HepG2 (cell line): Measurements from ENCODE around the gene IL1B. TPM values are rescaled to one million over a fixed set of nuclear protein-coding genes. Genes with fewer than 3 reads are reported as not detected.

ENCODE experiments used
- CBX1 ChIP-seq: IDR thresholded peaks from one replicate; pipeline ENCODE4 v1.6.1; 2016; ENCODE audit warnings: antibody characterized with exemption, low read depth
- CEBPB ChIP-seq: IDR thresholded peaks from 2 replicates; pipeline ENCODE4 v1.6.1; 2011; ENCODE audit warnings: low read depth, low read length, improper control_type of control experiment, borderline replicate concordance
- CHD4 ChIP-seq: fragments of 200-600 bp; sonication (generic); IDR thresholded peaks from 2 replicates; pipeline ENCODE4 v1.7.0; 2017; ENCODE audit warnings: mild to moderate bottlenecking, low read length, borderline replicate concordance
- FOSL2 ChIP-seq: sonication (generic); formaldehyde crosslinking; IDR thresholded peaks from 2 replicates; pipeline ENCODE4 v1.4.0; 2020; ENCODE audit warnings: missing genetic modification reagents
- GLI4 ChIP-seq: sonication (generic); formaldehyde crosslinking; IDR thresholded peaks from 2 replicates; pipeline ENCODE4 v1.5.1; 2020; ENCODE audit warnings: missing genetic modification reagents, mild to moderate bottlenecking, moderate library complexity, borderline replicate concordance
- HDAC1 ChIP-seq: sonication (generic); formaldehyde crosslinking; IDR thresholded peaks from 2 replicates; pipeline ENCODE4 v1.5.1; 2020; ENCODE audit warnings: mild to moderate bottlenecking, missing genetic modification reagents
- HNRNPL ChIP-seq: fragments of 200-400 bp; formaldehyde crosslinking; IDR thresholded peaks from 2 replicates; pipeline ENCODE4 v1.6.1; 2017; ENCODE audit warnings: mild to moderate bottlenecking, low read depth, low read length
- ISX ChIP-seq: sonication (generic); formaldehyde crosslinking; conservative IDR thresholded peaks from 2 replicates; pipeline ENCODE4 v1.5.0; 2020; ENCODE audit warnings: missing genetic modification reagents
- MXI1 ChIP-seq: IDR thresholded peaks from 3 replicates; pipeline ENCODE4 v1.6.1; 2012; ENCODE audit warnings: low read depth, low read length, inconsistent platforms, borderline replicate concordance
- POLR2G ChIP-seq: fragments of 200-400 bp; formaldehyde crosslinking; IDR thresholded peaks from 2 replicates; pipeline ENCODE4 v1.6.1; 2018; ENCODE audit warnings: mild to moderate bottlenecking, low read depth, low read length, moderate library complexity
- REPIN1 ChIP-seq: sonication (generic); formaldehyde crosslinking; IDR thresholded peaks from 2 replicates; pipeline ENCODE4 v1.8.0; 2022; ENCODE audit warnings: missing genetic modification reagents, low read depth, mild to moderate bottlenecking, borderline replicate concordance
- SP1 ChIP-seq, 2 experiments: fragments of 450-650 bp in 1 of 2; sonication (generic) in 1 of 2; formaldehyde crosslinking in 1 of 2; IDR thresholded peaks; 2 replicates each; pipeline versions ENCODE4 v1.4.0 to v1.6.1; 2016 to 2020; ENCODE audit warnings: missing genetic modification reagents in 1 of 2
- THYN1 ChIP-seq: sonication (generic); formaldehyde crosslinking; IDR thresholded peaks from 2 replicates; pipeline ENCODE4 v1.8.1; 2023; ENCODE audit warnings: low read depth, mild to moderate bottlenecking, moderate library complexity, missing genetic modification reagents, borderline replicate concordance
- TOPORS ChIP-seq: sonication (generic); formaldehyde crosslinking; IDR thresholded peaks from 2 replicates; pipeline ENCODE4 v1.8.0; 2023; ENCODE audit warnings: mild to moderate bottlenecking, missing genetic modification reagents
- TP53 ChIP-seq: sonication (generic); formaldehyde crosslinking; conservative IDR thresholded peaks from 2 replicates; pipeline ENCODE4 v1.4.0; 2020; ENCODE audit warnings: missing genetic modification reagents
- XBP1 ChIP-seq: sonication (generic); formaldehyde crosslinking; IDR thresholded peaks from 2 replicates; pipeline ENCODE4 v1.5.0; 2020; ENCODE audit warnings: missing genetic modification reagents
- ZNF292 ChIP-seq: sonication (generic); formaldehyde crosslinking; IDR thresholded peaks from 2 replicates; pipeline ENCODE4 v1.8.1; 2022; ENCODE audit warnings: mild to moderate bottlenecking, low read depth, missing genetic modification reagents, borderline replicate concordance
- ZNF34 ChIP-seq: sonication (generic); formaldehyde crosslinking; IDR thresholded peaks from 2 replicates; pipeline ENCODE4 v1.4.0; 2020; ENCODE audit warnings: mild to moderate bottlenecking, missing genetic modification reagents, borderline replicate concordance
- ZNF44 ChIP-seq: sonication (generic); formaldehyde crosslinking; IDR thresholded peaks from 2 replicates; pipeline ENCODE4 v1.5.1; 2020; ENCODE audit warnings: mild to moderate bottlenecking, missing genetic modification reagents
- ZNF614 ChIP-seq: IDR thresholded peaks from 2 replicates; pipeline ENCODE4 v1.6.1; 2018; ENCODE audit warnings: missing biosample characterization, missing genetic modification reagents, inconsistent platforms, borderline replicate concordance
- ZNF768 ChIP-seq: sonication (generic); formaldehyde crosslinking; IDR thresholded peaks from 2 replicates; pipeline ENCODE4 v1.4.0; 2020; ENCODE audit warnings: missing genetic modification reagents
- ZNF782 ChIP-seq: sonication (generic); formaldehyde crosslinking; IDR thresholded peaks from 2 replicates; pipeline ENCODE4 v1.4.0; 2020; ENCODE audit warnings: missing genetic modification reagents, mild to moderate bottlenecking, borderline replicate concordance
- ZNF816 ChIP-seq: sonication (generic); formaldehyde crosslinking; IDR thresholded peaks from 2 replicates; pipeline ENCODE4 v1.8.0; 2022; ENCODE audit warnings: missing genetic modification reagents, mild to moderate bottlenecking, borderline replicate concordance
- polyA plus RNA-seq, 8 experiments: library from polyadenylated mRNA; depleted of rRNA in 3 of 8; stranded (reverse) in 7 of 8; unstranded in 1 of 8; fragments of >200 nt; fragmentation: Illumina TruSeq in 4 of 8; extraction: Trizol in 4 of 8; gene quantifications; 2 replicates each; pipeline versions ENCODE4 v1.2.1 to v1.2.3, GENCODE V29; 2011 to 2016; ENCODE audit warnings: low read depth in 4 of 8, missing spikeins in 1 of 8, mixed read lengths in 1 of 8; ENCODE audit not compliant: insufficient read depth in 1 of 8
- total RNA-seq, 5 experiments: library from RNA; depleted of rRNA; stranded (reverse); fragments of >200 nt; fragmentation: Illumina TruSeq; extraction: Trizol; gene quantifications; 2 replicates each; pipeline ENCODE4 v1.2.3, GENCODE V29; 2016; ENCODE audit warnings: low read depth in 1 of 5
- TF ChIP-seq, protein P1 (sequence below): sonication (generic); formaldehyde crosslinking; IDR thresholded peaks from 2 replicates; pipeline ENCODE4 v1.4.0; 2020; ENCODE audit warnings: mild to moderate bottlenecking, missing genetic modification reagents, borderline replicate concordance
- TF ChIP-seq, protein P2 (sequence below): sonication (generic); formaldehyde crosslinking; IDR thresholded peaks from 2 replicates; pipeline ENCODE4 v1.8.1; 2023; ENCODE audit warnings: mild to moderate bottlenecking, missing genetic modification reagents
- TF ChIP-seq, protein P3 (sequence below): sonication (generic); formaldehyde crosslinking; IDR thresholded peaks from 2 replicates; pipeline ENCODE4 v1.5.0; 2020; ENCODE audit warnings: missing genetic modification reagents
- TF ChIP-seq, protein P4 (sequence below): IDR thresholded peaks from 2 replicates; pipeline ENCODE4 v1.6.1; 2016; ENCODE audit warnings: low read depth, borderline replicate concordance

Gene IL1B
- total and polyA plus RNA-seq, 2 of the 13 experiments (the other 11 are each of a cell fraction or from before 2014, with no cell fraction given): 0.18 TPM; not detected in 1

DNA sequence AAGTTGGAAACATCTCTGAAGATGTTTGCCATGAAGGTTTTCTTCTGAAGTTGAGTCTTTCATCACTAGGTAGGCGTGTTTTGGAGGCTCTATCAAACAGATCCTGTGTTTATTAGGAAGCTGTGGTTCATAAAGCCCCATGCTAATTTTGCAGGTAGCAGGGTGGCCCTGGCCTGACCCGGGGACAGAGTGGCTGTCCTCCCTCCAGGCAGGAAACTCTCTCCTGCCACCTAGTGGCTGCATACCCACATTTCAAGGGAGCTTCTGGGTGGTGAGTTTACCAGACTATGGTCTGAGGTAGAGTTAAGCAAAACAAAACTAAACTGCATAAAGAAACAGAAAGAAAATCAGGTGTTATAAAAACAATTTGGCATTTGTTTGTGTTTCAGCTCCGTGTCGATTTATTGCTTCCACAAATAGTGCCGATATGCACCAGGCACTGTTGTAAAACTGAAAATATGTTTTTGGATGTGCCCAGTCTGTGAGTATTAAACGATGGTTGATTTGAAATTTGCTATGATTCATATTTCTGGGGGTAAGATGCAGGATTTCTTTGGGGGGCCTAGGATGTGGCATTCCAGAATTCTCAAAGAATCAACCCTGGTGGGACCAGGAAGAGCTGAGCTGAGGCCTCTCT is 48.4 kb upstream of the IL1B start (continued):
- 0 out of 2 replicates have a peak, but pooled peaks have one; percentile 44 for TF ChIP-seq REPIN1
- TF ChIP-seq TOPORS (CRISPR knock-in tag): no peak
- no peak for TF ChIP-seq ZNF614 (CRISPR knock-in tag)
- TF ChIP-seq ZNF768 (CRISPR knock-in tag): no peak
- TF ChIP-seq GLI4 (CRISPR knock-in tag): peak; percentile 38; the same call in 1 of the 2 replicates
- peak; percentile 42; the same call in 1 of the 3 replicates for TF ChIP-seq MXI1
- TF ChIP-seq SP1 (IDR thresholded peaks at IDR 0.05): no peak
- TF ChIP-seq SP1 (CRISPR knock-in tag; IDR thresholded peaks at IDR 0.05): no peak
- TF ChIP-seq, protein P1, sequence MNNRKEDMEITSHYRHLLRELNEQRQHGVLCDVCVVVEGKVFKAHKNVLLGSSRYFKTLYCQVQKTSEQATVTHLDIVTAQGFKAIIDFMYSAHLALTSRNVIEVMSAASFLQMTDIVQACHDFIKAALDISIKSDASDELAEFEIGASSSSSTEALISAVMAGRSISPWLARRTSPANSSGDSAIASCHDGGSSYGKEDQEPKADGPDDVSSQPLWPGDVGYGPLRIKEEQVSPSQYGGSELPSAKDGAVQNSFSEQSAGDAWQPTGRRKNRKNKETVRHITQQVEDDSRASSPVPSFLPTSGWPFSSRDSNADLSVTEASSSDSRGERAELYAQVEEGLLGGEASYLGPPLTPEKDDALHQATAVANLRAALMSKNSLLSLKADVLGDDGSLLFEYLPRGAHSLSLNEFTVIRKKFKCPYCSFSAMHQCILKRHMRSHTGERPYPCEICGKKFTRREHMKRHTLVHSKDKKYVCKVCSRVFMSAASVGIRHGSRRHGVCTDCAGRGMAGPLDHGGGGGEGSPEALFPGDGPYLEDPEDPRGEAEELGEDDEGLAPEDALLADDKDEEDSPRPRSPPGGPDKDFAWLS (CRISPR knock-in tag): no peak
- no peak for TF ChIP-seq ISX
- no peak for TF ChIP-seq XBP1 (CRISPR knock-in tag)
- TF ChIP-seq, protein P2, sequence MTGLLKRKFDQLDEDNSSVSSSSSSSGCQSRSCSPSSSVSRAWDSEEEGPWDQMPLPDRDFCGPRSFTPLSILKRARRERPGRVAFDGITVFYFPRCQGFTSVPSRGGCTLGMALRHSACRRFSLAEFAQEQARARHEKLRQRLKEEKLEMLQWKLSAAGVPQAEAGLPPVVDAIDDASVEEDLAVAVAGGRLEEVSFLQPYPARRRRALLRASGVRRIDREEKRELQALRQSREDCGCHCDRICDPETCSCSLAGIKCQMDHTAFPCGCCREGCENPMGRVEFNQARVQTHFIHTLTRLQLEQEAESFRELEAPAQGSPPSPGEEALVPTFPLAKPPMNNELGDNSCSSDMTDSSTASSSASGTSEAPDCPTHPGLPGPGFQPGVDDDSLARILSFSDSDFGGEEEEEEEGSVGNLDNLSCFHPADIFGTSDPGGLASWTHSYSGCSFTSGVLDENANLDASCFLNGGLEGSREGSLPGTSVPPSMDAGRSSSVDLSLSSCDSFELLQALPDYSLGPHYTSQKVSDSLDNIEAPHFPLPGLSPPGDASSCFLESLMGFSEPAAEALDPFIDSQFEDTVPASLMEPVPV (CRISPR knock-in tag): no peak
- no peak for TF ChIP-seq ZNF782 (CRISPR knock-in tag)
- TF ChIP-seq ZNF34 (CRISPR knock-in tag): no peak
- TF ChIP-seq TP53: no peak
- TF ChIP-seq HNRNPL: no peak
- TF ChIP-seq ZNF292 (CRISPR knock-in tag): no peak
- TF ChIP-seq, protein P3, sequence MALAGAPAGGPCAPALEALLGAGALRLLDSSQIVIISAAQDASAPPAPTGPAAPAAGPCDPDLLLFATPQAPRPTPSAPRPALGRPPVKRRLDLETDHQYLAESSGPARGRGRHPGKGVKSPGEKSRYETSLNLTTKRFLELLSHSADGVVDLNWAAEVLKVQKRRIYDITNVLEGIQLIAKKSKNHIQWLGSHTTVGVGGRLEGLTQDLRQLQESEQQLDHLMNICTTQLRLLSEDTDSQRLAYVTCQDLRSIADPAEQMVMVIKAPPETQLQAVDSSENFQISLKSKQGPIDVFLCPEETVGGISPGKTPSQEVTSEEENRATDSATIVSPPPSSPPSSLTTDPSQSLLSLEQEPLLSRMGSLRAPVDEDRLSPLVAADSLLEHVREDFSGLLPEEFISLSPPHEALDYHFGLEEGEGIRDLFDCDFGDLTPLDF (CRISPR knock-in tag): no peak
- peak; percentile 49 for TF ChIP-seq FOSL2
- TF ChIP-seq ZNF44: 0 out of 2 replicates have a peak, but pooled peaks have one; percentile 66
- no peak for TF ChIP-seq THYN1 (CRISPR knock-in tag)
- no peak for TF ChIP-seq CEBPB
- no peak for TF ChIP-seq HDAC1
- no peak for TF ChIP-seq ZNF816
- TF ChIP-seq CBX1: peak; percentile 71
- TF ChIP-seq CHD4: 0 out of 2 replicates have a peak, but pooled peaks have one; percentile 40
- no peak for TF ChIP-seq POLR2G
- TF ChIP-seq, protein P4, sequence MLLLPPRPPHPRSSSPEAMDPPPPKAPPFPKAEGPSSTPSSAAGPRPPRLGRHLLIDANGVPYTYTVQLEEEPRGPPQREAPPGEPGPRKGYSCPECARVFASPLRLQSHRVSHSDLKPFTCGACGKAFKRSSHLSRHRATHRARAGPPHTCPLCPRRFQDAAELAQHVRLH (CRISPR knock-in tag): peak; percentile 99
